Hepatocyte (in vitro differentiated cells): ENCODE data around the gene GTPBP2.

Experiments used
- CTCF ChIP-seq: fragments of 200-600 bp; sonication (generic); IDR thresholded peaks from 2 replicates; pipeline ENCODE4 v1.5.1; 2016; ENCODE audit warnings: antibody characterized with exemption, mild to moderate bottlenecking; ENCODE audit not compliant: poor library complexity
- EZH2 ChIP-seq: fragments of 200-600 bp; sonication (generic); IDR thresholded peaks from 2 replicates; pipeline ENCODE4 v1.6.1; 2016; ENCODE audit warnings: antibody characterized with exemption, mild to moderate bottlenecking, borderline replicate concordance
- EZH2phosphoT487 ChIP-seq: fragments of 200-600 bp; sonication (generic); IDR thresholded peaks from one replicate; pipeline ENCODE4 v1.6.1; 2018; ENCODE audit warnings: antibody characterized with exemption, mild to moderate bottlenecking, low read depth, moderate library complexity; ENCODE audit not compliant: unreplicated experiment, severe bottlenecking

DNA sequence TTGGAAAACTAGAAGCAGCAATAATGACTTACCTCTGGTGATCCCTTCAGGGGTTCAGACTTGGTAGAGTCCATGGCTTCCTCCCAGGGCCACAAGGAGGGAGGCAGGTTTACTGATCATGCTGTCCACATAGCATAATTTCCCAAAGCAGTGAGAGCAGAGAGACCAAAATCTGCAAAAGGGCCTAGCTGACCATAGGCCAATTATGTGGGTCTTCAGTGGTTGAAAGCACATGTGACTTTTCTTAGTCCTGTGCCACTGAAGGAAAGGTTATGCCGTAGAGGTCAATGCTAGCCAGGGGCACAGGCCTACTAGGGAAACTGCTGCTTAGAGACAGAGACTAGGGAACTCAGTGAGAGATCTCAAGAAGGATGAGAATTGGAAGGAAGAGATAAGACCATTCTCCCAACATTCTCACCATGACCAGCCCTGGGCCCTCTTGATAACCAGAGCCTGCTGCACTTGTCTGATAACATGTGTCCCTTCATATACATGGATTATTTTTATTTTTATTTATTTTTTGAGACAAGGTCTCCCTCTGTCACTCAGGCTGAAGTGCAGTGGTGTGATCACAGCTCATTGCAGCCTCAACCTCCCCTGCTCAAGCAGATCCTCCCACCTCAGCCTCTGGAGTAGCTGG is 2.0 kb upstream of the GTPBP2 start:
- TF ChIP-seq EZH2phosphoT487 (no peak), CTCF (no peak), EZH2 (no peak)
